Activated T-helper 17 cell treated with anti-CD3 and anti-CD28 coated beads, Interleukin-2, amount 50 U/mL, for 72 hours (primary cell): ENCODE data around the gene KREMEN1. TPM values are rescaled to one million over a fixed set of nuclear protein-coding genes. Genes with fewer than 3 reads are reported as not detected.
"Not testable (repeated sequence)": the region's sequence is repeated elsewhere in the genome, so short reads cannot be mapped to it uniquely, and the experiment has no call there.

Experiments
- ATAC-seq: fragments of 150-1000 bp; cut with Tn5 transposase; replicated peaks from 2 replicates; pipeline ENCODE4 v1.10.0; 2021; ENCODE audit warnings: mild to moderate bottlenecking, moderate library complexity
- H3K27ac Mint-ChIP-seq: one replicate; pipeline ENCODE4 v1.8.0; 2022; ENCODE audit warnings: mixed read lengths
- H3K27me3 Mint-ChIP-seq: one replicate; pipeline ENCODE4 v1.8.0; 2022; ENCODE audit warnings: mixed read lengths
- H3K36me3 Mint-ChIP-seq: one replicate; pipeline ENCODE4 v1.8.0; 2022; ENCODE audit warnings: low read depth, mild to moderate bottlenecking, mixed read lengths
- H3K4me1 Mint-ChIP-seq: one replicate; pipeline ENCODE4 v1.8.0; 2022; ENCODE audit warnings: mixed read lengths
- H3K4me3 Mint-ChIP-seq: one replicate; pipeline ENCODE4 v1.8.0; 2022; ENCODE audit warnings: mild to moderate bottlenecking, mixed read lengths
- H3K9me3 Mint-ChIP-seq: one replicate; pipeline ENCODE4 v1.8.0; 2022; ENCODE audit warnings: mixed read lengths
- total RNA-seq, 2 donors: library from RNA; stranded (reverse); gene quantifications; one replicate each; pipeline ENCODE4 v1.2.3, GENCODE V29; 2022

Gene KREMEN1
- total RNA-seq, 2 donors from 2014 or later, result 0.40 TPM; not detected in 1

DNA sequence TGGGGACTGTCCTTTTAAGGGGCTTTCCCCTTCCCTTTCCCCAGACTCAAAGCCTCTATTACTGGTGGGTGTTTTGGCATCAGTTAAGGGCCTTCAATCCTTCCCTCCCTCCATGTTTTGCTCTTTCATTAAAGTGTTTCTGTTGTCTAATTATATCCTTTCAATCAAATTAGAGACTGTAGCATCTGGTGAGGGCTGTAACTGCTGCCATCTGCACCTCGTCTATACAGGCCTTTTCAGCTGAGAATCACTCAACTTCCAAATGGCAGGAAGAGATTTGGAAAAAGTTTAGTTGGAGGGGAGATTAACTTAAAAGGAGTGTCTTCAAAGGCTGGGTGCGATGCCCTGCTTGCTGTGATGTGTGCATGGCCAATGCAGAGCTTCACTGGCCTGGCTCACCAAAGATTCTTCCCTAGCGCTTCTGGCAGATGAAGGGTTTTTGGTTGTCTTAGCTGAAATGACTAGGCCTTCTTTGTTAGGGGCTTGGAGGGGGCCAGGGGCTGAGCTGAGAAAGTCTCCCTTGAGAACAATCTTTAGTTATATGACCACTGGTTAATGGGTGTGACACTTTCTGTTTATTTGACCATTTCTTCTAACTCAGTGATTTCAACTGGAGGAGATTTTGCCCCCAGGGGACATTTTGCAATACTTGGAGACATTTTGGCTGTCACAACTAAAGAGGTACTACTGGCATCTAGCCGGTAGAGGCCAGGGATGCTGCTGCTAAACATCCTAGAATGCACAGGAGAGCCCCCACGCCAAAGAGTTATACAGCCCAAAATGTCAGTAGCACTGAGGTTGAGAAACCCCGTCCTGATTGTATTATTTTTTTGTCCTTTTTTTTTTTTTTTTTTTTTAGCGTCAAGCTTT is 7.5 kb downstream of the KREMEN1 start:
- H3K27ac Mint-ChIP-seq, result no peak overlapping the region
- H3K4me1 Mint-ChIP-seq, result no peaks in the 10 kb centered on the region
- no peaks in the 10 kb centered on the region for H3K36me3 Mint-ChIP-seq
- H3K4me3 Mint-ChIP-seq, result no peak overlapping the region
- peaks cover 9% of the 10 kb centered on the region for H3K27me3 Mint-ChIP-seq
- no peaks in the 10 kb centered on the region for H3K9me3 Mint-ChIP-seq
- no peak for ATAC-seq

DNA sequence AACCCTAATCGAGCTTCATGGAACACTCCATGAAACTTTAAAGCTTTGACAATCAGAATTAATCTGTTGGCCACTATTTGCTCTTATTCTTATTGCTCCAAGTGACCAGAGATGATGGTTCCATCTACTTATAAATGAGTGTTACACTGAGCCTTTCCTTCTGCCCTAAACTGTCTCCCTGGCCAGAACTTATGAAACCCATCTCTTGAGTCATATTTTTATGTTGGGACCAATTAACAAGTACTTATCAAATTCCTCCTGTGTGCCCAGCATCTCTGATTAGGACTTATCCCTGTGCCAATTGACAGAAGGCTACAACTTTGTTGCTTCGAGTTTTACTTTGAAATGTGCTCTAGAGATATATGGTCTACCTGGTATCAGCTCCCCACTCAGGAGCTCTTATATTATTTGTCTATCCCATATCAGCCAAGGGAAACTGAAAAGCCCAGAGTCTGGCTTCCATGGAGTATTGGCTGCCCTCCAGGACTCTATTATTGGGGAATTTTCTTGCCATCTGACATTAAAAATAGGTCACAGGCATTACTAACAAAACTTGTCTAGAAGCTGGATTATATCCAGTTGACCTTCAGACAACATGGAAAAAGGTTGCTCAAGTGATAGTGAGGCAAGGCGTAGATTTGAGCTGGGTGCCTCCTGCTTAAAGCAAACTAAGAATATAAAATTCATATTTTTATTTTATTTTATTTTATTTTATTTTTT is 8.8 kb downstream of the KREMEN1 start:
- ATAC-seq, result no peak
- Mint-ChIP-seq H3K4me1 (no peaks in the 10 kb centered on the region), H3K9me3 (no peaks in the 10 kb centered on the region), H3K27me3 (no peaks in the 10 kb centered on the region), H3K36me3 (no peaks in the 10 kb centered on the region), H3K27ac (no peak overlapping the region), H3K4me3 (no peak overlapping the region)

GRCh38 chr22:29082826-29083545 is 10.2 kb downstream of the KREMEN1 start:
- Mint-ChIP-seq H3K4me1 (no peaks in the 10 kb centered on the region), H3K27me3 (no peaks in the 10 kb centered on the region), H3K9me3 (no peaks in the 10 kb centered on the region), H3K4me3 (no peak overlapping the region), H3K36me3 (no peaks in the 10 kb centered on the region), H3K27ac (no peak overlapping the region)
- no peak for ATAC-seq

GRCh38 chr22:29083576-29083932 is 10.7 kb downstream of the KREMEN1 start:
- H3K4me1 Mint-ChIP-seq, H3K27me3 Mint-ChIP-seq, H3K4me3 Mint-ChIP-seq, H3K9me3 Mint-ChIP-seq, H3K27ac Mint-ChIP-seq, H3K36me3 Mint-ChIP-seq, ATAC-seq: not testable (repeated sequence)

- Mint-ChIP-seq H3K9me3 (no peaks in the 10 kb centered on the region), H3K27me3 (peaks cover 3% of the 10 kb centered on the region), H3K4me3 (no peak overlapping the region), H3K36me3 (no peaks in the 10 kb centered on the region), H3K27ac (no peak overlapping the region), H3K4me1 (no peaks in the 10 kb centered on the region)
- ATAC-seq, result peak; percentile 24
Measured at GRCh38 chr22:29083933-29084591, 11.2 kb downstream of the KREMEN1 start.

- Mint-ChIP-seq H3K9me3 (no peaks in the 10 kb centered on the region), H3K4me1 (no peaks in the 10 kb centered on the region), H3K27me3 (peaks cover 20% of the 10 kb centered on the region), H3K36me3 (no peaks in the 10 kb centered on the region), H3K27ac (no peak overlapping the region), H3K4me3 (no peak overlapping the region)
- no peak for ATAC-seq
Measured at GRCh38 chr22:29087012-29087411, 14.2 kb downstream of the KREMEN1 start.

DNA sequence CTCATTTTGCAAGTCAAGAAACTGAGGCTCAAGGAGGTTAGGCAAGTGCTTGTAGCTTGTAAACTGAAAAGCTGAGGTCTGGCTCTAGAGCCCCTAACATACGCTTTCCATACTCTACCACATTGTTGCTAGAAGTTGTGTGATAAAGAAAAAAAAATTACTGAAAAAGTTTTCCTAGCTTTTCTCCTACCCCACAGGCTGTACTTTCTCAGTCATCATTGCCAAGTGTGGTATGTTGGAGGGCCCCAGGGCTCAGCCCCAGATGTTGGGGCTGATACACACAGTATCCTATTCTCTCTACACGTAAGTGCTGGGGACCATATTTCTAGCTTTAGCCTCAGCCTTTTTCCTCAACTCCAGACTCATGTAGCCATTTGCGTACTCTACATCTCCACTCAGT is 16.0 kb downstream of the KREMEN1 start:
- Mint-ChIP-seq H3K27ac (no peak overlapping the region), H3K9me3 (no peaks in the 10 kb centered on the region), H3K4me3 (no peak overlapping the region), H3K27me3 (peaks cover 22% of the 10 kb centered on the region), H3K36me3 (no peaks in the 10 kb centered on the region), H3K4me1 (no peaks in the 10 kb centered on the region)
- no peak for ATAC-seq

DNA sequence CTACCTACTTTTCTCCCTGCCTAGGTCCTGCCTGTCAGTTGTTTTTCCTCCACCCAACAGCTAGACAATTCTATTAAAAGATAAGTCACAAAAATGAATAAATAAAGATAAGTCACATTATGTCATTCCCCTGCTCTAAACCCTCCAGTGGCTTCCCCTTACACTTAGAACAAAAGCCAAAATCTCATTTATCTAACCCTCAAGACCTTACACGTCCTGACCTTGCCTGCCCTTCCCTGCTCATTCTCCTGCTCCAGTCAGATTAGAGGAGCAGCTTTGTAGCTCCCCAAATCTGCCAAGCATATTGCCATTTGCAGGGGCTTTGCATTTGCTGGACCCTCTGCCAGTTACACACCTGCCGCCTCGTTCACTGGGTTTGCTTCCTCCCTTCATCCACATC is 16.7 kb downstream of the KREMEN1 start:
- no peak overlapping the region for H3K4me3 Mint-ChIP-seq
- H3K27ac Mint-ChIP-seq, result no peak overlapping the region
- H3K4me1 Mint-ChIP-seq, result no peaks in the 10 kb centered on the region
- no peaks in the 10 kb centered on the region for H3K9me3 Mint-ChIP-seq
- H3K27me3 Mint-ChIP-seq, result peaks cover 22% of the 10 kb centered on the region
- H3K36me3 Mint-ChIP-seq, result no peaks in the 10 kb centered on the region
- ATAC-seq, result no peak

- Mint-ChIP-seq H3K4me1 (no peaks in the 10 kb centered on the region), H3K27me3 (peaks cover 22% of the 10 kb centered on the region), H3K4me3 (no peak overlapping the region), H3K27ac (no peak overlapping the region), H3K36me3 (no peaks in the 10 kb centered on the region), H3K9me3 (no peaks in the 10 kb centered on the region)
- ATAC-seq, result no peak
Measured at GRCh38 chr22:29090039-29090438, 17.2 kb downstream of the KREMEN1 start.

GRCh38 chr22:29092243-29092642 is 19.4 kb downstream of the KREMEN1 start:
- H3K9me3 Mint-ChIP-seq, result no peaks in the 10 kb centered on the region
- peaks cover 22% of the 10 kb centered on the region for H3K27me3 Mint-ChIP-seq
- ATAC-seq, result no peak
- no peaks in the 10 kb centered on the region for H3K4me1 Mint-ChIP-seq
- no peaks in the 10 kb centered on the region for H3K36me3 Mint-ChIP-seq
- no peak overlapping the region for H3K27ac Mint-ChIP-seq
- no peak overlapping the region for H3K4me3 Mint-ChIP-seq

DNA sequence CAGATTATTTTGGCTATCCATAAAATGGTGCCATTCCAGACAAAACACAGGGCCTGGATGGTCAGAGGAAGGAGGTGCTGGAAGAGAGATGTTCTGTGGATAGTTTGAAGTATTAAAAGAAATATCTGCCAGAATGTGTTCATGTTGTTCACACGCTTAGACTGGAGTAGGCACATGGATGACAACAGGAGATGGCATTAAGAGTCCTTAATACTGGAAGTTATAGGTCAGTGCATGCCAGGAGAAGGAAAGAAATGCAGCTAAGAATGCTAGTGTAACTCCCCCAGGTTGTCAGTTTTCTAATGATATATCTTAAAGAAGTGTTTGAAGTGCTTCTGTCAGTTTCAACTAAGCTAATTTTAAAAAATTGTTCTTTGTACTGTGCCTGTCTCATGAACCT is 20.2 kb downstream of the KREMEN1 start:
- H3K36me3 Mint-ChIP-seq, result no peaks in the 10 kb centered on the region
- H3K27me3 Mint-ChIP-seq, result peaks cover 22% of the 10 kb centered on the region
- H3K4me1 Mint-ChIP-seq, result no peaks in the 10 kb centered on the region
- no peak overlapping the region for H3K4me3 Mint-ChIP-seq
- no peak overlapping the region for H3K27ac Mint-ChIP-seq
- ATAC-seq, result no peak
- no peaks in the 10 kb centered on the region for H3K9me3 Mint-ChIP-seq

- H3K9me3 Mint-ChIP-seq, result no peaks in the 10 kb centered on the region
- no peak overlapping the region for H3K4me3 Mint-ChIP-seq
- H3K27ac Mint-ChIP-seq, result no peak overlapping the region
- no peaks in the 10 kb centered on the region for H3K4me1 Mint-ChIP-seq
- no peak for ATAC-seq
- no peaks in the 10 kb centered on the region for H3K36me3 Mint-ChIP-seq
- peaks cover 22% of the 10 kb centered on the region for H3K27me3 Mint-ChIP-seq
Measured at GRCh38 chr22:29093501-29094300, 20.9 kb downstream of the KREMEN1 start.

- Mint-ChIP-seq H3K27ac (no peak overlapping the region), H3K9me3 (no peaks in the 10 kb centered on the region), H3K36me3 (no peaks in the 10 kb centered on the region), H3K27me3 (peaks cover 8% of the 10 kb centered on the region), H3K4me1 (no peaks in the 10 kb centered on the region), H3K4me3 (no peak overlapping the region)
- no peak for ATAC-seq
Measured at GRCh38 chr22:29095459-29095858, 22.6 kb downstream of the KREMEN1 start.
